NCI-H128 (cell line): ENCODE measurements around the gene PDZRN4.

ENCODE experiments used
- DNase-seq: peaks from one replicate; lab custom pipeline; 2025; ENCODE audit not compliant: unreplicated experiment; lab: John Stamatoyannopoulos, UW

PDZRN4 gene

GRCh38 chr12:41497409-41497808, 309.3 kb downstream of the PDZRN4 start:
- no peak for DNase-seq

GRCh38 chr12:41504976-41505375, 316.9 kb downstream of the PDZRN4 start:
- no peak for DNase-seq

DNA sequence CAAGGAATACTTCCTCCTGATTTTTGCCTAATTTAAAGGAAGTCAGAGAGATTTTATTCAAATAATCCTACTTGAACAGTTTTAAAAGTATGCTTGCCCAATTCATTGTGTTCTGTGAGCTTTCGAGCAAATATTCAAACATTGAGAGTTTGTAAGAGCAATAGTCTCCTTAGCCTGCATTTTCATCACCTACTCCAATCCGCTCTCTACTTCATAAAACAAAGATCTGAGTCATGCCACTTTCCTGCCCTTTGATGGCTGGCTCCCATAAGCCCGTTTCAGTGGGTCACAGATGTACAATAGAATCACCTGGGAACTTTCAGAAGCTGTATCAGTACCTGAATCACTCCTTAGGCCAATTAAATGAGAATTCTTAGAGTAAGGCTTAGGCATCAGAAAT, 319.2 kb downstream of the PDZRN4 start:
- DNase-seq: no peak

GRCh38 chr12:41509271-41510055, 321.3 kb downstream of the PDZRN4 start:
- no peak for DNase-seq

- DNase-seq: no peak
These were observed 322.4 kb downstream of the PDZRN4 start for GRCh38 chr12:41510470-41510869.

DNA sequence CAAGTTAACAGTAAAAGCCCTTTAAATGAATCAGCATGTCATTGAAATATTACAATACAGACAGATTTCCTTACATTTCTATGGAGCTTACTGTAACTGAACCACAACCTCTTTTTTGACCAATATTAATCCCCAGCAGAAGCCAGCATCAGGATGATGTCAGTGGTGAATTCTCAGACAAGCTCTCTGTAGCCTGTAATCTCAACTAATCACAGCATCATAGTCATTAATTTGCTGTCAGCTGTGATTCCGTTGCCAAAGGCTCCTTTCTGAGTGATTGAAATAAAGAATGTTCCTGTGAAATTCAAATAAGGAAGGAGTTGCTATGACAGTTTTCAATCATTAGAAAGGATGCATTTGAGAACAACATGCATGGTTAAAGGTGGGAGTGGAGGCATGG, 323.1 kb downstream of the PDZRN4 start:
- DNase-seq: no peak

GRCh38 chr12:41512497-41512896, 324.4 kb downstream of the PDZRN4 start:
- no peak for DNase-seq

GRCh38 chr12:41514021-41514777, 326.1 kb downstream of the PDZRN4 start:
- no peak for DNase-seq

DNA sequence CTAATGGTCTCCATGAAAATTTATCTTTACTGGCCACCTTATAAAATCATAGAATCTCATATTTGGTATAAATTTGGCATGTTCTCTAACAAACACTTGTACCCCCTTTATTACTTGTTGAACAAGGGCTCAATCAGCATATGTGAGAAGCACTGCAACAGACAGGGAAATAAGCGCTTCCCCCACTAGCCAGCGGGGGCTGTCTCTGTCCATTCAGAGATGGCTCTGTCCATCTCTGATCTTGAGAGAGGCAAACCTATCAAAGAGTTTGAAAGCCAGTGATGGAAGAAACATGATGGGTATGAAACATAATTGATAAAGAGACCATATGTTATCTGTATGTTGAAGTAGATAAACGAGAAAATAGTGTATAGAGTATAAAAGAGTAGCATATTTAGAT, 326.8 kb downstream of the PDZRN4 start:
- DNase-seq: no peak

- DNase-seq: no peak
These were observed 327.8 kb downstream of the PDZRN4 start for GRCh38 chr12:41515953-41516352.

DNA sequence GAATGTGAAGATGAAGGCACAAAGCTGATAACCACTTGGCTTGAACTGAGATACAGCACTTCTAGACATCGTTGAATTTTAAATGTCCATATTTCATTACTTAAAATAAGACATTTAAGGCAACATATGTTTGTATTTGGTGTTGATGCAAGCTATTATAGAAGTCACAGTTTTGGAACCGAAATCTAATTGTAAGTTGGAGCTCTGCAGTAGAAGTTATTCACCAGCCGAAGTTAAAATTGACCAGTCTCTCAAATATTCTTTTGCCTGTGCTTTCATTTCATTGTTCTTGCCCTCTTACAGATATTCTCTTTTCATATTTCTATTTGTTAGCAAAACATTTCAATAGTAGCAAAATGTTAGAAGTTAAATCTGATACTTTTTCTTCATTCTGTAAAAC, 332.7 kb downstream of the PDZRN4 start:
- DNase-seq: no peak

DNA sequence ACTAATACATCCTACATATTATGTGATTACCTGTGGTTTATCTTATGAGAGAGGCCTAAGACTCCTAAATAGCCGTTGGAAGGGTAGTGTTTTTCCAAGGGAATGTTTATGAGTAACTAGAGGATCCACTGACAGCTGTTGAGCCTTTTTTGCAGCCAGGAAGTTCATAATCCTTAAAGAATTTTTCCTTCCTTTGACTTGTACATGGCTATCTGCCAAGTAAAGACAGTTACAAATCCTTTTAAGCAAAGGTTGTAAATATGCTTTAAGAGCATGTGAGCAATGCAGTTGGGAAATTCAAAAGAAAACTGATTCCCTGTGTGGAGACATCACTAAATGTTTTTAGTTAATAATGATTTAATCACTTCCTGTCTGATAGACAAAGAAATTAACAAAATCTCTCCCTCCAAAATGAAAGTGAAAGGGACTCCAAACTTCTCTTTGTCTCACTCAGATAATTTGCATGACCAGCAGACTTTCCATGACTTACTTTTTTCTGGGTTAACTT, 333.8 kb downstream of the PDZRN4 start:
- peak; percentile 9 for DNase-seq

DNA sequence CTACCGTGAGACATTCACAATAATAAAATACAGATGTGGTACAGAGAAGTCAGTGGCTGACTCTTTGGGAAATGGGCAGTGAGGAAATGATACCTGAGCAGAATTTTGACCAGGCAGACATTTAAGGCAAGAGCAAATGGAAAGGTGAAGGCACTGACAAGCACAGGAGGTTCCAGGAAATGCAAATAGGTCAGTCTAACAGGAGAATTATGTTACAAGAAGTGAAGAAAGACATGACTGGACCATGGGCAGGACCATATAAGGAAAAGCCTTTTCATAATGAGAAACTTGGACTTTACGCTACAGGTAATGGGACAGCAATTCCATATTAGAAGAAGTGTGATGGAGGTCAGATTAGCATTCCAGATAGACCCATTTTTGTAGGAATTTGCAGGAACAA, 338.9 kb downstream of the PDZRN4 start:
- no peak for DNase-seq

DNA sequence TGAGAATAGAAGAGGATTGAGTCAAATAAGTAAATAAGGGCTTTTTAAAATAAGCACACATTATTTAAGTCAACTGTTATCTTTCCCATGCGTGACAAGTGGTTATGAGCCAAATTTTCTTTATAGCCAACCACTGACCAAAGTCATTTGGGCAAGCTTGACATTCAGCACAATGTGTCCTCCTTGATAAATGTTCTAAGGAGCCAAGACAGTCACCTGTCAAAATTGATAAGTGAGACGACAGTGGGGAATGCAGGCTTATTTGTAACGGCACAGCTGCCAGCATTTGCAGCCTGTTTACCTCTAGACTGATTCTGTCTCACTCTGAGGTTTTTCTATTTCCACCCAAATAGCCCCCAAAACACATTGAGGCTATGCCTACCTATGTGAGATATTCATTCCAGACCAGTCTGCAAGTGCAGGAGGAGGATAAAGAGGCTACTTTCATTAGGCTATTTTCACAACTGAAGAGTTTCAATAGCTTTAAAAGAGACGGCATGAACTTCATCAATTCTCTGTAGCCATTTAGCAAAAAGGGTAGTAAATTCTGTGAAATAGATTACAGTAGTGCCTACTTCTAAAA, 339.5 kb downstream of the PDZRN4 start:
- DNase-seq: no peak

DNA sequence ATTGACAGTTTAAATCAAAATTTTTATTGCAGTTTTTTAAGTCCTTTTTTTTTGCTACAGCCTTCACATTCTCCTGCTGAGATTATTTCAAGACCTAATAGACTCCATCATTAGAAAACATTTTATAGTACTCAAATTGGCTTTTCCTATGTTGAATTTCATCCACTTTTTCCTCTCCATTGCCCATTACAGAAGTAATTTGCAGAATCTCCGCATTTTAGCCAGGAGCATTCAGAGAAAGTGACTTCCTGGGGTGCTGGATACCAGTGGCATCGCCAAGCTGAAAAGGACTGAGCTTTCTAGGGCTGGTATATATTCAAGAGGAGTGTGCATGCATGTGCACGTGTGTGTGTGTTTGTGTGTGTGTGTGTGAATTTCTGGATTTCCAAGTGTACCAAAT, 340.8 kb downstream of the PDZRN4 start:
- DNase-seq: no peak

- DNase-seq: no peak
These were observed 342.3 kb downstream of the PDZRN4 start for GRCh38 chr12:41530441-41530840.

- no peak for DNase-seq
These were observed 343.2 kb downstream of the PDZRN4 start for GRCh38 chr12:41531147-41531829.

DNA sequence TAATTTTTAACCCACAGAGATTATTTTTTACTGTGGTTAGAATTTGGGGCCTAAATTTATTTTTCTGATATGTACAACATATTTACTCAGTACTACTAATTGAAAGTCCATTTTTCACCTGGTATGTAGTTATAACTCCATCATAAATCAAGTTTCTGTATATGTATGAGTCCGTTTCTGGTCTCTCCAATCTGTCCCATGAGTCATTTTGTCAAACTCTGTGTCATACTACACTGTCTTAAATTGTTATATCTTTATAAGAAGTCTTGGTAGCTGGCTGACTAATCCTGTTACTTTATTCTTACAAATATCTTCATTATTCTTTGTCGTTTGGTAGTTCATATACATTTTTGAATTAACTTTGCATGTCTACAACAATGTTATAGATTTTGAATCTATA, 344.0 kb downstream of the PDZRN4 start:
- no peak for DNase-seq

DNA sequence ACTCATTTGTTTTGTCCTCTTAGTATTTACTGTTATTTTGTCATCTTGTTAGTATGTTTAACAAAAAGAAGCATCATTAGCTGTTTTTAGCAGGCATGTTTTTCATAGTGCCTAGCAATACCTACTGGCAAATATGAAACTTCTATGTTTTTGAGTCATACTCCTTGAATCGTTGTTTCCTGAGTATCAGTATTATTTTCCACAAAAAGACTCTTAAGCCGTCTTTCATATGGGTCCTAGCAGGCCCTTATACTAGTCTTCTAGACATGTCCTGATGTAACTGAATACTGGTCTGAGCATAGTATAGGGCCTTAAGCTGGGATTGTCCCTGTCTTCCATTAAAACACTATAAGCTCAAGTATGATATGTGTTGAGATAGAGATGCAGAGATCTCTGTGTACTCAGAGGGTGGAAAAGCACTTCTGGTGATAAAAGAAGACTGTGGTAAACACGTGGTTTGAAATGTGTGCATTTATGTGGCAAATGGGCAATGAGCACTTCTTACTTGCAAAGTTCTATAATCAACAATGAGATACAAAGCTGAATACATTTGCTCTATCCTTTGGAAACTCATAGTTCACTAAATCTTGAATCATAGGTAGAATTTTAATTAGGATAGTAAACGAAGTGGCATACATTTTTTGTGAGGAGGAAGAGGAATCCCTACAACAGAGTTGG, 348.8 kb downstream of the PDZRN4 start:
- DNase-seq: no peak

DNA sequence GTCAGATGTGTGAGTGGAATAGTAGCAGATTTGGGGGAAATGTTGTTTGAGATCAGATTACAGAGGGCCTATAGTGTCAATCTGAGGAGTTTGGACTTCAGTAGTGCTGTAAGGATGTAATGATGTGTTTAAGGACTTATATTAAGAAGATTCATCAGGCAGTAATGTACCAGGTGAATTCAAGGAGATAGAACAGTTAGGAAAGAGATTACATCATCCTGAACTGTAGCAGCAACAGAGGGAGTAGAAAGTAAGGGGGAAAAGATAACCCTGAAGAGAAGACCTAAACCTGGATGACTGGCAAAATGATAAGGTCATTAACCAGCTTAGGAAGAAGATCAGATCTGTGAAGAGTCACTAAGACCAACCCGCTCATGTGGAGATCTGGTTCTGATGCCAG, 349.4 kb downstream of the PDZRN4 start:
- no peak for DNase-seq

DNA sequence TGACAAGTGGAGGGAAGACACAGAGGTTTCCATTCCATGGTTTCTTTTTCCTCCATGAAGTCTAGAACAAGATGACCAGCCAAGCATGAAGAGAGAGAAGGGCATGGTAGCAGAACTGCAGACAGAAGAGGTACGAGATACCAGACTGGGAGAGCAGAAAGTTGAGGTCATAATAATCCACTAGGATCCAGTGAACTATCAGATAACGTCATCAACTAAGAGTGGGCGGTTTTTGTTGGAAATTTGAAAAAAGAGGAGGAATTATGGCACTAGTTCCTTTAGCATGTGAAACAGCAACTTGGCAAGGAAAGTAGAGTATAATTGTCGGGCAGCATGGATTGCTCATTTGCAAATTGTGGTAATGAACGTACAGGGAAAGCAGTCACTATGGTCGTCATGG, 357.6 kb downstream of the PDZRN4 start:
- no peak for DNase-seq
